Ovary (tissue), 9 donors: ENCODE results near the gene TLE4. TPM values are rescaled to one million over a fixed set of nuclear protein-coding genes. Genes with fewer than 3 reads are reported as not detected.

ENCODE experiments used
- DNase-seq, 5 donors: peaks; one replicate each; pipeline ENCODE4 v3.0.0-alpha.2; 2019 to 2020
- H3K27ac ChIP-seq, 2 donors: fragments of 200-600 bp; one replicate each; pipeline versions ENCODE4 v1.5.1 to v1.8.0; 2019 to 2022
- H3K27me3 ChIP-seq: fragments of 200-600 bp; one replicate; pipeline ENCODE4 v1.8.0; 2022
- H3K36me3 ChIP-seq: fragments of 200-600 bp; sonication (generic); one replicate; pipeline ENCODE4 v1.5.1; 2019
- H3K4me1 ChIP-seq: one replicate; pipeline ENCODE4 v1.8.1; 2013; ENCODE audit warnings: mild to moderate bottlenecking, moderate library complexity; ENCODE audit not compliant: insufficient read depth
- H3K4me3 ChIP-seq: fragments of 200-600 bp; sonication (generic); one replicate; pipeline ENCODE4 v1.5.1; 2017
- H3K9me3 ChIP-seq, 2 donors: fragments of 200-600 bp in 1 of 2; sonication (generic) in 1 of 2; one replicate each; pipeline versions ENCODE4 v1.5.1 to v1.8.1; 2013 to 2019; ENCODE audit warnings: mild to moderate bottlenecking in 1 of 2, moderate library complexity in 1 of 2
- CTCF ChIP-seq, 3 donors: fragments of 450-650 bp in 2 of 3; fragments of 200-600 bp in 1 of 3; IDR thresholded peaks; one replicate each; pipeline versions ENCODE4 v1.5.1 to v1.8.0; 2016 to 2022; ENCODE audit warnings: antibody characterized with exemption in 3 of 3, mild to moderate bottlenecking in 1 of 3
- EP300 ChIP-seq: sonication (generic); formaldehyde crosslinking; IDR thresholded peaks from one replicate; pipeline ENCODE4 v1.6.1; 2017; ENCODE audit warnings: antibody characterized with exemption
- POLR2A ChIP-seq: fragments of 450-650 bp; IDR thresholded peaks from one replicate; pipeline ENCODE4 v1.6.1; 2017; ENCODE audit warnings: antibody characterized with exemption, mild to moderate bottlenecking, moderate library complexity
- WGBS, 3 donors: extraction: QIAGEN DNeasy Blood & Tissue Kit in 1 of 3; methylation state at CpG; one replicate each; pipeline versions ENCODE4 v1.1.5 to v1.1.7; 2013 to 2017; 5-methylcytosine and 5-hydroxymethylcytosine counted together
- intact Hi-C, 4 donors: fragments of 100-400 bp; cut with DNase I; formaldehyde crosslinking; loops; one replicate each; pipeline versions ENCODE4 v1.11.0 to v1.15.1; 2022 to 2023
- polyA plus RNA-seq, 2 donors: library from polyadenylated mRNA; stranded (reverse); fragments of 200-250 nt in 1 of 2; fragments of 350-450 nt in 1 of 2; fragmentation: Illumina TruSeq in 1 of 2; extraction: RNeasy Lipid Tissue Mini Kit (QIAGEN cat#74804) in 1 of 2; gene quantifications; one replicate each; pipeline ENCODE4 v1.2.3, GENCODE V29; 2013 to 2014
- total RNA-seq, 7 donors: library from RNA; depleted of rRNA in 2 of 7; stranded (reverse); fragments of >200 nt in 2 of 7; fragmentation: NEBNext Ultra II Directional in 3 of 7; extraction: Animal tissue kit (Norgen Biotek cat#: 25700) in 3 of 7; gene quantifications; one replicate each; pipeline versions ENCODE4 v1.1.0 to v1.2.4, GENCODE V29; 2016 to 2023
- donor health status: DM: no; HTN: no; CAD: no; lungs with moderate emphysema.
- donor health status: DM: no; HTN: no; CAD: no.
- donor health status: Bipolar disorder and iron deficiency.
- donor health status: DM: yes; HTN: yes; CAD: no.
- donor health status: DM: no; HTN: no; CAD: no.
- donor health status: DM: yes; HTN: yes; CAD: no.

TLE4 gene
- total and polyA plus RNA-seq, 9 donors = 34.6 to 67.5 (median 54.6) TPM

GRCh38 chr9:79670269-79670961 lies 98.7 kb downstream of the TLE4 start:
- peaks cover 15% of the 10 kb centered on the region for H3K4me1 ChIP-seq
- intact Hi-C loops = no loop called here
- 91 to 94% (median 94%) methylated on average over 3 of the region's 3 CpGs for WGBS, 3 donors

GRCh38 chr9:79671558-79671957 lies 99.8 kb downstream of the TLE4 start:
- no peaks in the 10 kb centered on the region for H3K36me3 ChIP-seq
- H3K27me3 ChIP-seq = no peaks in the 10 kb centered on the region
- DNase-seq = no peak
- WGBS, 3 donors = 78 to 84% (median 78%) methylated on average over 2 of the region's 2 CpGs
- intact Hi-C loops = no loop called here
- peaks cover 12% of the 10 kb centered on the region for H3K4me1 ChIP-seq
- no peak overlapping the region for H3K4me3 ChIP-seq
- no peaks in the 10 kb centered on the region for H3K9me3 ChIP-seq
- H3K27ac ChIP-seq = no peak overlapping the region
- TF ChIP-seq EP300 (no peak), CTCF (IDR thresholded peaks at IDR 0.05) (no peak), POLR2A (no peak)

More at GRCh38 chr9:79670269-79670961, 98.7 kb downstream of the TLE4 start:
- H3K36me3 ChIP-seq = no peaks in the 10 kb centered on the region
- no peak overlapping the region for H3K27ac ChIP-seq
- no peaks in the 10 kb centered on the region for H3K27me3 ChIP-seq
- no peak overlapping the region for H3K4me3 ChIP-seq
- TF ChIP-seq POLR2A = no peak
- no peak for TF ChIP-seq CTCF (IDR thresholded peaks at IDR 0.05)
- no peak for TF ChIP-seq EP300
- no peaks in the 10 kb centered on the region for H3K9me3 ChIP-seq
- DNase-seq = no peak

- Histone ChIP-seq H3K4me3 (no peak overlapping the region), H3K27ac (no peak overlapping the region), H3K9me3 (no peaks in the 10 kb centered on the region), H3K4me1 (peaks cover 9% of the 10 kb centered on the region), H3K36me3 (no peaks in the 10 kb centered on the region), H3K27me3 (no peaks in the 10 kb centered on the region)
- no peak for DNase-seq
- no peak for TF ChIP-seq EP300
- TF ChIP-seq CTCF (IDR thresholded peaks at IDR 0.05) = no peak
- intact Hi-C loops = no loop called here
- 63 to 82% (median 78%) methylated on average over 3 of the region's 3 CpGs for WGBS, 3 donors
Observed at GRCh38 chr9:79672236-79672635, 100.5 kb downstream of the TLE4 start.

GRCh38 chr9:79672891-79673290 lies 101.1 kb downstream of the TLE4 start:
- intact Hi-C loops = no loop called here
- DNase-seq = no peak
- WGBS, 3 donors = 53 to 69% (median 63%) methylated on average over 4 of the region's 4 CpGs
- Histone ChIP-seq H3K27ac (no peak overlapping the region), H3K36me3 (no peaks in the 10 kb centered on the region), H3K4me3 (no peak overlapping the region), H3K9me3 (no peaks in the 10 kb centered on the region), H3K4me1 (peaks cover 4% of the 10 kb centered on the region), H3K27me3 (no peaks in the 10 kb centered on the region)
- no peak for TF ChIP-seq POLR2A
- no peak for TF ChIP-seq CTCF (IDR thresholded peaks at IDR 0.05)
- TF ChIP-seq EP300 = no peak
